Breast epithelium (tissue), 4 donors: ENCODE data around the gene CANX. TPM values are rescaled to one million over a fixed set of nuclear protein-coding genes. Genes with fewer than 3 reads are reported as not detected.
"Not testable (repeated sequence)": the region's sequence is repeated elsewhere in the genome, so short reads cannot be mapped to it uniquely, and the experiment has no call there.

ENCODE experiments used
- DNase-seq, 2 donors: peaks; one replicate each; pipeline ENCODE4 v3.0.0-alpha.2; 2019; ENCODE audit warnings: low spot score in 2 of 2
- H3K27ac ChIP-seq, 2 donors: fragments of 200-600 bp; sonication (generic) in 1 of 2; one replicate each; pipeline ENCODE4 v1.5.1; 2016 to 2019; ENCODE audit warnings: mild to moderate bottlenecking in 1 of 2
- H3K27me3 ChIP-seq, 2 donors: fragments of 200-600 bp; sonication (generic) in 1 of 2; one replicate each; pipeline versions ENCODE4 v1.5.1 to v1.6.0; 2017 to 2019; ENCODE audit warnings: control low read depth in 1 of 2, mild to moderate bottlenecking in 1 of 2
- H3K36me3 ChIP-seq: fragments of 200-600 bp; one replicate; pipeline ENCODE4 v1.5.1; 2019
- H3K4me1 ChIP-seq, 2 donors: fragments of 200-600 bp; sonication (generic); one replicate each; pipeline ENCODE4 v1.5.1; 2016 to 2019; ENCODE audit warnings: control low read depth in 1 of 2
- H3K4me3 ChIP-seq, 3 donors: fragments of 200-600 bp; sonication (generic); 1 replicate in 2 of 3; 2 replicates in 1 of 3; pipeline ENCODE4 v1.5.1; 2016 to 2019; ENCODE audit warnings: mild to moderate bottlenecking in 3 of 3, moderate library complexity in 2 of 3
- H3K9me3 ChIP-seq, 2 donors: fragments of 200-600 bp; sonication (generic) in 1 of 2; one replicate each; pipeline ENCODE4 v1.5.1; 2016 to 2019; ENCODE audit warnings: control low read depth in 1 of 2
- CTCF ChIP-seq, 3 donors: fragments of 450-650 bp; IDR thresholded peaks; one replicate each; pipeline ENCODE4 v1.5.1; 2016 to 2017; ENCODE audit warnings: antibody characterized with exemption in 3 of 3, mild to moderate bottlenecking in 3 of 3, moderate library complexity in 3 of 3
- POLR2A ChIP-seq: fragments of 450-650 bp; IDR thresholded peaks from one replicate; pipeline ENCODE4 v1.6.1; 2016; ENCODE audit warnings: antibody characterized with exemption, mild to moderate bottlenecking, moderate library complexity
- POLR2AphosphoS5 ChIP-seq, 3 donors: sonication (generic); formaldehyde crosslinking; IDR thresholded peaks; one replicate each; pipeline ENCODE4 v1.6.1; 2017; ENCODE audit warnings: antibody characterized with exemption in 3 of 3
- intact Hi-C: fragments of 100-400 bp; cut with DNase I; formaldehyde crosslinking; loops from one replicate; pipeline ENCODE4 v1.15.1; 2023; ENCODE audit warnings: low total_unique reads
- total RNA-seq, 3 donors: library from RNA; depleted of rRNA; stranded (reverse); fragments of >200 nt; gene quantifications; one replicate each; pipeline ENCODE4 v1.1.0, GENCODE V29; 2016

The CANX gene
- total RNA-seq, 3 donors from 2014 or later, result 379 to 416 (median 381) TPM

GRCh38 chr5:179733772-179734126 lies 35.0 kb downstream of the CANX start:
- intact Hi-C loops, result no loop called here
- Histone ChIP-seq H3K27me3 (no peaks in the 10 kb centered on the region), H3K4me3 (peak overlapping the region; percentile 84 to 96 (median 94)), H3K36me3 (peaks cover 4% of the 10 kb centered on the region), H3K9me3 (no peaks in the 10 kb centered on the region), H3K27ac (peak overlapping the region; percentile 96), H3K4me1 (peaks cover 4 to 13% of the 10 kb centered on the region in 2 donors)
- TF ChIP-seq POLR2AphosphoS5 (IDR thresholded peaks at IDR 0.05) (no peak), POLR2A (no peak), CTCF (IDR thresholded peaks at IDR 0.05) (no peak)
- no peak for DNase-seq

GRCh38 chr5:179734536-179735164 lies 35.9 kb downstream of the CANX start:
- H3K4me1 ChIP-seq, result peaks cover 4 to 13% of the 10 kb centered on the region in 2 donors
- H3K27ac ChIP-seq, result peak overlapping the region in 1 of 2 donors; percentile 15
- H3K4me3 ChIP-seq, result peak overlapping the region; percentile 84 to 96 (median 94)
- H3K27me3 ChIP-seq, result no peaks in the 10 kb centered on the region
- H3K36me3 ChIP-seq, result no peaks in the 10 kb centered on the region
- TF ChIP-seq POLR2A (no peak), POLR2AphosphoS5 (IDR thresholded peaks at IDR 0.05) (no peak), CTCF (IDR thresholded peaks at IDR 0.05) (no peak)
- no peak for DNase-seq
- intact Hi-C loops, result no loop called here
- H3K9me3 ChIP-seq, result no peaks in the 10 kb centered on the region

GRCh38 chr5:179738742-179739141 lies 40.0 kb downstream of the CANX start:
- peaks cover 4 to 13% of the 10 kb centered on the region in 2 donors for H3K4me1 ChIP-seq
- H3K27ac ChIP-seq, result no peak overlapping the region
- no peak for DNase-seq
- H3K27me3 ChIP-seq, result no peaks in the 10 kb centered on the region
- intact Hi-C loops, result no loop called here
- no peaks in the 10 kb centered on the region for H3K36me3 ChIP-seq
- no peaks in the 10 kb centered on the region for H3K9me3 ChIP-seq
- TF ChIP-seq CTCF (IDR thresholded peaks at IDR 0.05) (no peak), POLR2A (no peak), POLR2AphosphoS5 (IDR thresholded peaks at IDR 0.05) (no peak)
- no peak overlapping the region for H3K4me3 ChIP-seq

GRCh38 chr5:179744106-179744505 lies 45.3 kb downstream of the CANX start:
- H3K4me3 ChIP-seq, H3K27me3 ChIP-seq, H3K36me3 ChIP-seq, H3K27ac ChIP-seq, H3K4me1 ChIP-seq, intact Hi-C loops, DNase-seq, H3K9me3 ChIP-seq: not testable (repeated sequence)

- H3K4me1 ChIP-seq, result no peaks in the 10 kb centered on the region
- TF ChIP-seq POLR2A (no peak), CTCF (IDR thresholded peaks at IDR 0.05) (no peak), POLR2AphosphoS5 (IDR thresholded peaks at IDR 0.05) (no peak)
These were observed 48.1 kb downstream of the CANX start for GRCh38 chr5:179746872-179747271.

More at GRCh38 chr5:179746872-179747271, 48.1 kb downstream of the CANX start:
- Histone ChIP-seq H3K36me3 (no peaks in the 10 kb centered on the region), H3K27ac (no peak overlapping the region), H3K9me3 (no peaks in the 10 kb centered on the region), H3K4me3 (no peak overlapping the region), H3K27me3 (no peaks in the 10 kb centered on the region)
- intact Hi-C loops, result no loop called here
- no peak for DNase-seq
